A549 (cell line): ENCODE results near the gene DNMT1. TPM values are rescaled to one million over a fixed set of nuclear protein-coding genes. Genes with fewer than 3 reads are reported as not detected.

Source experiments
- ATAC-seq, 2 experiments: fragments of 200-7000 bp in 1 of 2; fragments of >200 bp in 1 of 2; cut with Nextera tagmentation in 1 of 2; cut with Tn5 transposase in 1 of 2; 3 replicates each; pipeline versions ENCODE4 v1.8.0 to v1.9.1; 2018 to 2020; ENCODE audit warnings: mild to moderate bottlenecking in 1 of 2, moderate library complexity in 1 of 2
- CTCF ChIA-PET: fragments of 300-600 bp; sonication (Branson Sonifier 250); formaldehyde crosslinking; extraction: SDS; loops from one replicate; lab custom pipeline; 2021; ENCODE audit warnings: antibody characterized with exemption, inconsistent platforms; lab: Yijun Ruan, JAX
- POLR2A ChIA-PET: fragments of 350-600 bp; formaldehyde crosslinking; extraction: SDS; loops from one replicate; lab custom pipeline; 2021; ENCODE audit warnings: antibody characterized with exemption, inconsistent platforms; lab: Yijun Ruan, JAX
- DNase-seq, 2 experiments: peaks; one replicate each; pipeline versions ENCODE4 v3.0.0 to v3.0.0-alpha.2; 2011 to 2016; ENCODE audit warnings: low read depth in 1 of 2, low spot score in 1 of 2
- FAIRE-seq: peaks from 2 replicates; lab custom pipeline; 2011; peaks lifted over from hg19 to GRCh38; lab: Jason Lieb, UNC
- H3K27ac ChIP-seq, 2 experiments: fragments of >200 bp; sonication (Bioruptor Twin); formaldehyde crosslinking; 3 replicates each; pipeline ENCODE4 v1.5.1; 2016 to 2017
- H3K4me1 ChIP-seq: fragments of >200 bp; sonication (Bioruptor Twin); formaldehyde crosslinking; 3 replicates; pipeline ENCODE4 v1.6.1; 2016
- H3K4me2 ChIP-seq: fragments of >200 bp; sonication (Bioruptor Twin); formaldehyde crosslinking; 3 replicates; pipeline ENCODE4 v1.6.1; 2016
- H3K4me3 ChIP-seq: fragments of >200 bp; sonication (Bioruptor Twin); formaldehyde crosslinking; 3 replicates; pipeline ENCODE4 v1.5.1; 2016
- H3K9me3 ChIP-seq: fragments of >200 bp; sonication (Bioruptor Twin); formaldehyde crosslinking; 3 replicates; pipeline ENCODE4 v1.6.1; 2016
- ATOH8 ChIP-seq: fragments of 250-450 bp; sonication (Bioruptor Pico); IDR thresholded peaks from 2 replicates; pipeline ENCODE4 v1.5.0; 2020; ENCODE audit warnings: low read depth, mild to moderate bottlenecking, moderate library complexity
- CBX8 ChIP-seq: fragments of 200-600 bp; sonication (generic); IDR thresholded peaks from 2 replicates; pipeline ENCODE4 v1.6.1; 2016
- E2F6 ChIP-seq: IDR thresholded peaks from 2 replicates; pipeline ENCODE4 v1.6.1; 2012; ENCODE audit warnings: low read depth, borderline replicate concordance
- EP300 ChIP-seq, 2 experiments: fragments of >200 bp; sonication (Bioruptor Twin); formaldehyde crosslinking; IDR thresholded peaks; 2 replicates in 1 of 2; 3 replicates in 1 of 2; pipeline ENCODE4 v1.6.1; 2016 to 2017
- FOSL2 ChIP-seq, 2 experiments: fragments of 450-650 bp in 1 of 2; fragments of >200 bp in 1 of 2; sonication (Bioruptor Twin) in 1 of 2; formaldehyde crosslinking; IDR thresholded peaks; 2 replicates each; pipeline versions ENCODE4 v1.5.0 to v1.6.1; 2016 to 2020; ENCODE audit warnings: mild to moderate bottlenecking in 1 of 2, moderate library complexity in 1 of 2
- GATA3 ChIP-seq: IDR thresholded peaks from 2 replicates; pipeline ENCODE4 v1.6.1; 2012; ENCODE audit warnings: borderline replicate concordance
- HEYL ChIP-seq: fragments of 250-450 bp; sonication (Bioruptor Pico); IDR thresholded peaks from 2 replicates; pipeline ENCODE4 v1.8.0; 2021; ENCODE audit warnings: mild to moderate bottlenecking, moderate library complexity
- HOXA7 ChIP-seq: fragments of 250-450 bp; sonication (Bioruptor Pico); IDR thresholded peaks from 2 replicates; pipeline ENCODE4 v1.5.0; 2020; ENCODE audit warnings: mild to moderate bottlenecking, moderate library complexity
- HOXB13 ChIP-seq: fragments of 250-450 bp; sonication (Bioruptor Pico); IDR thresholded peaks from 2 replicates; pipeline ENCODE4 v1.5.0; 2020; ENCODE audit warnings: low read depth, mild to moderate bottlenecking, moderate library complexity
- HOXB5 ChIP-seq: fragments of 250-450 bp; sonication (Bioruptor Pico); IDR thresholded peaks from 2 replicates; pipeline ENCODE4 v1.5.0; 2020; ENCODE audit warnings: mild to moderate bottlenecking, moderate library complexity
- KDM1A ChIP-seq: fragments of 200-600 bp; sonication (generic); IDR thresholded peaks from 2 replicates; pipeline ENCODE4 v1.6.1; 2016; ENCODE audit warnings: low read depth, mild to moderate bottlenecking
- MAZ ChIP-seq: fragments of 150-350 bp; IDR thresholded peaks from 2 replicates; pipeline ENCODE4 v1.6.1; 2014; ENCODE audit warnings: antibody characterized with exemption, low read depth, low read length, borderline replicate concordance
- NFE2L2 ChIP-seq: fragments of 150-350 bp; conservative IDR thresholded peaks from 2 replicates; pipeline ENCODE4 v1.6.1; 2014; ENCODE audit warnings: low read length
- RARB ChIP-seq: fragments of 250-450 bp; sonication (Bioruptor Pico); IDR thresholded peaks from 2 replicates; pipeline ENCODE4 v1.8.0; 2021; ENCODE audit warnings: mild to moderate bottlenecking, moderate library complexity
- REST ChIP-seq: fragments of 200-600 bp; sonication (generic); IDR thresholded peaks from 2 replicates; pipeline ENCODE4 v1.6.1; 2016; ENCODE audit warnings: antibody characterized with exemption, mild to moderate bottlenecking, moderate library complexity
- RNF2 ChIP-seq: fragments of 200-600 bp; sonication (generic); IDR thresholded peaks from 2 replicates; pipeline ENCODE4 v1.6.1; 2016; ENCODE audit warnings: low read depth, mild to moderate bottlenecking, antibody characterized with exemption, moderate library complexity, borderline replicate concordance
- SREBF2 ChIP-seq: fragments of 450-650 bp; IDR thresholded peaks from 2 replicates; pipeline ENCODE4 v1.6.1; 2014; ENCODE audit warnings: mild to moderate bottlenecking, moderate library complexity
- TFCP2L1 ChIP-seq: fragments of 250-450 bp; sonication (Bioruptor Pico); IDR thresholded peaks from 2 replicates; pipeline ENCODE4 v1.5.0; 2021; ENCODE audit warnings: mild to moderate bottlenecking
- TP53 ChIP-seq: fragments of 250-450 bp; sonication (Bioruptor Pico); IDR thresholded peaks from 2 replicates; pipeline ENCODE4 v1.5.0; 2021; ENCODE audit warnings: mild to moderate bottlenecking, moderate library complexity
- USF2 ChIP-seq: fragments of 450-650 bp; IDR thresholded peaks from 2 replicates; pipeline ENCODE4 v1.6.1; 2014; ENCODE audit warnings: antibody characterized with exemption
- ZFP36 ChIP-seq: fragments of 450-650 bp; IDR thresholded peaks from 2 replicates; pipeline ENCODE4 v1.6.1; 2014; ENCODE audit warnings: borderline replicate concordance; ENCODE audit not compliant: partially characterized antibody
- ZNF302 ChIP-seq: fragments of 250-450 bp; sonication (Bioruptor Pico); IDR thresholded peaks from 2 replicates; pipeline ENCODE4 v1.9.0; 2021; ENCODE audit warnings: inconsistent platforms, mild to moderate bottlenecking, moderate library complexity
- WGBS: methylation state at CpG from one replicate; pipeline ENCODE4 v1.1.6; 2017; ENCODE audit errors: missing lambda C conversion rate; 5-methylcytosine and 5-hydroxymethylcytosine counted together
- polyA plus RNA-seq, 4 experiments: library from polyadenylated mRNA; depleted of rRNA in 3 of 4; stranded (reverse); fragments of >200 nt; fragmentation: RNase III in 1 of 4; extraction: RNeasy Plus Mini Kit Qiagen cat#74134 plus additional on column Dnase treatment in 1 of 4; gene quantifications; 2 replicates in 3 of 4; 3 replicates in 1 of 4; pipeline ENCODE4 v1.2.3, GENCODE V29; 2011 to 2017

DNMT1 gene
- polyA plus RNA-seq, 2 of the 4 experiments (the other 2 are of a cell fraction) = 85.2 to 86.2 TPM

- DNase-seq (no peak), ATAC-seq (no peak), FAIRE-seq (no peak)
- Histone ChIP-seq H3K27ac (no peak overlapping the region), H3K4me1 (peaks cover 12% of the 10 kb centered on the region; the same call in 1 of the 3 replicates), H3K4me3 (no peak overlapping the region), H3K9me3 (no peaks in the 10 kb centered on the region), H3K4me2 (no peak overlapping the region)
- 57% methylated on average over 12 of the region's 15 CpGs for WGBS
- no peak for TF ChIP-seq E2F6
- TF ChIP-seq TFCP2L1 = no peak
- TF ChIP-seq HOXB5 (CRISPR knock-in tag) = no peak
- no peak for TF ChIP-seq FOSL2 (IDR thresholded peaks at IDR 0.05)
- no peak for TF ChIP-seq FOSL2 (CRISPR knock-in tag; IDR thresholded peaks at IDR 0.05)
- no peak for TF ChIP-seq REST
- no peak for TF ChIP-seq SREBF2
- TF ChIP-seq GATA3 = no peak
- TF ChIP-seq ZNF302 = no peak
- no peak for TF ChIP-seq ATOH8
- CTCF ChIA-PET = interaction anchor here (1.0 kb wide), 1 partner anchor 8 kb away, joined by 5 read pairs; no protein-coding TSS in a partner anchor
- POLR2A ChIA-PET = no interaction called here
Measured at GRCh38 chr19:10104665-10105508, 89.9 kb downstream of the DNMT1 start.

GRCh38 chr19:10104130-10104513 is 90.6 kb downstream of the DNMT1 start:
- no peak for ATAC-seq
- no peak overlapping the region for H3K27ac ChIP-seq
- CTCF ChIA-PET = interaction anchor here (1.0 kb wide), 1 partner anchor 9 kb away, joined by 5 read pairs; no protein-coding TSS in a partner anchor
- no peak for TF ChIP-seq NFE2L2
- no peak for TF ChIP-seq MAZ
- TF ChIP-seq HEYL = no peak
- TF ChIP-seq HOXB13 (CRISPR knock-in tag) = no peak
- TF ChIP-seq TP53 (CRISPR knock-in tag) = no peak
- no peak for TF ChIP-seq KDM1A
- TF ChIP-seq EP300 (IDR thresholded peaks at IDR 0.05) = no peak
- TF ChIP-seq HOXA7 (CRISPR knock-in tag) = no peak
- TF ChIP-seq, all 56 proteins: peak for 0
- POLR2A ChIA-PET = no interaction called here
- FAIRE-seq (no peak), DNase-seq (no peak)
- Histone ChIP-seq H3K4me3 (no peak overlapping the region), H3K4me2 (no peak overlapping the region), H3K4me1 (peaks cover 12% of the 10 kb centered on the region; the same call in 1 of the 3 replicates), H3K9me3 (no peaks in the 10 kb centered on the region)

- no peak for DNase-seq
- peaks cover 11% of the 10 kb centered on the region; the same call in 1 of the 3 replicates for H3K4me1 ChIP-seq
- no peak for FAIRE-seq
- no peak overlapping the region for H3K4me2 ChIP-seq
- ATAC-seq = no peak
- WGBS = 76% methylated on average over 7 of the region's 7 CpGs
- no peak overlapping the region for H3K27ac ChIP-seq
- H3K9me3 ChIP-seq = no peaks in the 10 kb centered on the region
- ChIA-PET POLR2A (no interaction called here), CTCF (interaction anchor here (0.8 to 0.9 kb wide), 2 partner anchors 13 to 147 kb away, joined by 3 read pairs; no protein-coding TSS in a partner anchor)
- no peak overlapping the region for H3K4me3 ChIP-seq
- TF ChIP-seq CBX8 (no peak), USF2 (no peak), RNF2 (no peak), ZFP36 (peak; percentile 30), RARB (no peak)
Measured at GRCh38 chr19:10102787-10103236, 91.9 kb downstream of the DNMT1 start.
